ENCODE results near the gene RRM2.

The RRM2 gene

GRCh38 chr2:10149635-10150034 lies 27.1 kb downstream of the RRM2 start:
- ChIA-PET POLR2A (no interaction called here), CTCF (no interaction called here)
- Histone ChIP-seq H3K4me3 (ENCODE audit: low read depth, low read length) (no peak overlapping the region), H3K36me3 (ENCODE audit: control insufficient read depth in 2 of 2, insufficient read depth in 1 of 2, low read length in 2 of 2) (peaks cover 3 to 21% of the 10 kb centered on the region in 2 experiments; a peak in 2 of 3 replicates), H3K4me1 (ENCODE audit: control insufficient read depth, insufficient read depth, low read length) (no peaks in the 10 kb centered on the region), H3K27ac (ENCODE audit: extremely low read depth, low read depth, low read length) (no peak overlapping the region), H3K9me3 (ENCODE audit: control insufficient read depth, insufficient read depth, low read depth, low read length) (no peaks in the 10 kb centered on the region)
- TF ChIP-seq ZNF548 (tag by site-specific recombination; IDR thresholded peaks at IDR 0.05) (no peak), YY2 (tag by site-specific recombination; IDR thresholded peaks at IDR 0.05) (no peak), ZNF571 (tag by site-specific recombination; IDR thresholded peaks at IDR 0.05) (no peak), ZNF473 (tag by site-specific recombination; IDR thresholded peaks at IDR 0.05) (no peak), ZNF521 (tag by site-specific recombination; IDR thresholded peaks at IDR 0.05) (no peak), PRDM4 (tag by site-specific recombination; IDR thresholded peaks at IDR 0.05) (no peak), PRDM2 (tag by site-specific recombination; IDR thresholded peaks at IDR 0.05; ENCODE audit: borderline replicate concordance) (no peak), ZNF302 (tag by site-specific recombination; IDR thresholded peaks at IDR 0.05; ENCODE audit: low read depth) (no peak), ZNF785 (tag by site-specific recombination; IDR thresholded peaks at IDR 0.05) (no peak), ZNF274 (IDR thresholded peaks at IDR 0.05; ENCODE audit: low read length) (no peak), ZNF274 (tag by site-specific recombination; IDR thresholded peaks at IDR 0.05; ENCODE audit: borderline replicate concordance) (no peak), ZNF704 (tag by site-specific recombination; IDR thresholded peaks at IDR 0.05) (no peak), ZNF19 (tag by site-specific recombination; IDR thresholded peaks at IDR 0.05; ENCODE audit: low read depth) (no peak), ZNF768 (tag by site-specific recombination; IDR thresholded peaks at IDR 0.05) (no peak), ZNF133 (tag by site-specific recombination; IDR thresholded peaks at IDR 0.05) (no peak), FEZF1 (tag by site-specific recombination; IDR thresholded peaks at IDR 0.05) (no peak), ZNF510 (tag by site-specific recombination; IDR thresholded peaks at IDR 0.05; ENCODE audit: insufficient replicate concordance) (no peak), ZNF266 (tag by site-specific recombination; IDR thresholded peaks at IDR 0.05; ENCODE audit: low read depth) (no peak), ZNF324 (tag by site-specific recombination; IDR thresholded peaks at IDR 0.05) (no peak)

Data from HEK293 (cell line).